Measurements from ENCODE around the gene PARP3.
A peak's percentile ranks its signal among the peaks of the same experiment; 100 is the strongest.

Gene PARP3

DNA sequence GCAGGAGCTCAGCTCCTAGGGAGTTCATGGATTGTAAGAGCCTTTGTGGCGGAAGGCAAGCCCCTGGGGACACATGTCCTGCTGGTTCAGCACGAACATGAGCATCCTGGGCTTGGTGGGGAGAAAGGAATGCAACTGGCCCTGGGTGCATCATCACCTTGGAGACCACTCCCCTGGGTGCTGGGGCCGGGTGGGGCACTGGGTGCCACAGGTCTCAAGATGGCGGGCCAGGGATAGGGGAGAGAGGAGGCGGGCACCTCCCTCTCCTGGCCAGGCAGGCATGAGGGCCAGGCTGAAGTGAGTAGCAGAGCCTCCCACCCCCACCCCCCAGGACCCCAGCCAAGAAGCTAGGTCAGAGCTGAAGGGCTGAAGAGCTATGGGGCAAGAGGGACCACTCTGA lies 24.3 kb downstream of the PARP3 start:
- H3K27ac ChIP-seq (ENCODE audit: low read depth, low read length): no peak overlapping the region
- peak overlapping the region in 3 of 5 donors; percentile 76 to 89 (median 84) for H3K9ac ChIP-seq (ENCODE audit: low read length in 5 of 5)
- H3K27me3 ChIP-seq (ENCODE audit: control insufficient read depth in 5 of 5, insufficient read depth in 4 of 5, low read length in 5 of 5): no peaks in the 10 kb centered on the region
- no peaks in the 10 kb centered on the region for H3K9me3 ChIP-seq (ENCODE audit: control insufficient read depth in 5 of 5, low read length in 5 of 5)
- H3K4me1 ChIP-seq (ENCODE audit: control insufficient read depth in 5 of 5, insufficient read depth in 5 of 5, low read length in 5 of 5): peaks cover 2 to 32% (median 25%) of the 10 kb centered on the region in 5 donors
- H3K36me3 ChIP-seq (ENCODE audit: control insufficient read depth in 5 of 5, insufficient read depth in 5 of 5, low read length in 5 of 5): peaks cover 0 to 8% (median 1%) of the 10 kb centered on the region in 5 donors
- peak overlapping the region; percentile 73 to 85 (median 80) for H3K4me3 ChIP-seq (ENCODE audit: low read depth in 1 of 5, low read length in 5 of 5)

GRCh38 chr3:51966922-51967383 lies 24.8 kb downstream of the PARP3 start:
- Histone ChIP-seq H3K9me3 (ENCODE audit: control insufficient read depth in 5 of 5, low read length in 5 of 5) (no peaks in the 10 kb centered on the region), H3K27ac (ENCODE audit: low read depth, low read length) (no peak overlapping the region), H3K9ac (ENCODE audit: low read length in 5 of 5) (peak overlapping the region; percentile 56 to 89 (median 76)), H3K4me1 (ENCODE audit: control insufficient read depth in 5 of 5, insufficient read depth in 5 of 5, low read length in 5 of 5) (peaks cover 2 to 32% (median 25%) of the 10 kb centered on the region in 5 donors), H3K27me3 (ENCODE audit: control insufficient read depth in 5 of 5, insufficient read depth in 4 of 5, low read length in 5 of 5) (no peaks in the 10 kb centered on the region), H3K36me3 (ENCODE audit: control insufficient read depth in 5 of 5, insufficient read depth in 5 of 5, low read length in 5 of 5) (peaks cover 0 to 9% (median 2%) of the 10 kb centered on the region in 5 donors), H3K4me3 (ENCODE audit: low read depth in 1 of 5, low read length in 5 of 5) (peak overlapping the region; percentile 73 to 85 (median 80))

DNA sequence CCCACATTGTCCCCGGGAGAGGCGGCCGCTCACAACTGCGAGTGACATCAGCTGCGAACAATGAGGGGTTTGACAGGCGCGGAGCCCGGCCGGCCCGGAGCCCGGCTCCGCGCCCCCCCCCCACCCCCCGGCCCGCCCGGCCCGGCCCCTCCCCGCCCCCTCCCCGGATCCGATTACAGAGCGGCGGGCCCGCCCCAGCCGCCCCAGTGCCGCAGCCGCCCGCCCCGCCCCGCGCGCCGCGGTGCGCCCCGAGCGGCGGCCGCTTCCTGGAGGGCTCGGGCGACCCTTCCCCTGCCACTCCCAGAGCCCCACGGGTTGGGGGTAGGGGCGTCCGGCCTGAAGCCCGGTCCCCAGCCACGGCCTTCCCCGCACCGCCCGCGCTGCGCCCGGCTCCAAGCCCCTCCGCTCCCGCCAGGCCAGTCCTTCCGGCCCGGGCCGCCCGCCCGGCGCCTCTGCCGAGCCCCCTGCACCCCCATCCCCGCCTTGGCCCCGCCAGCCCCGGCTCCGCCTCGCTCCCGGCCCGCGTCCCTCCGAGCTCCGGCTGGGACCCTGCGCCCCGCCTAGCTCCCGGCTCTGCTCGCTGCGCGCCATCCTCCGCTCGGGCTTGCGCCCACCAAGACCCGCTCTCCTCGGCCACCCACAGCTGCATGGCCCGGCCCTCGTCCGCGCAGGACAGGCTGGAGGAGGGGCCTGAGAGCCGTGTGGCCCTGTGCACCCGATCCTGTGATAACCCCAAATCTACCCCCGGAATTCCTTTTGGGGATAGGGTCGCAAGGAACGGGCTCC lies 25.4 kb downstream of the PARP3 start, which contains the start of gene PCBP4:
TSS of gene PCBP4 (minus strand) at position 71 of the 786 bp plus-strand sequence. CDS start 6,214 bp downstream, outside the sequence.
- Histone ChIP-seq H3K9me3 (ENCODE audit: control insufficient read depth in 5 of 5, low read length in 5 of 5) (no peaks in the 10 kb centered on the region), H3K27me3 (ENCODE audit: control insufficient read depth in 5 of 5, insufficient read depth in 4 of 5, low read length in 5 of 5) (no peaks in the 10 kb centered on the region), H3K9ac (ENCODE audit: low read length in 5 of 5) (peak within 1 kb of the TSS; percentile 56 to 89 (median 76)), H3K36me3 (ENCODE audit: control insufficient read depth in 5 of 5, insufficient read depth in 5 of 5, low read length in 5 of 5) (peaks cover 0 to 9% (median 2%) of the 10 kb centered on the region in 5 donors), H3K4me3 (ENCODE audit: low read depth in 1 of 5, low read length in 5 of 5) (peak within 1 kb of the TSS; percentile 73 to 85 (median 80)), H3K27ac (ENCODE audit: low read depth, low read length) (peak within 1 kb of the TSS; percentile 69), H3K4me1 (ENCODE audit: control insufficient read depth in 5 of 5, insufficient read depth in 5 of 5, low read length in 5 of 5) (peaks cover 2 to 30% (median 25%) of the 10 kb centered on the region in 5 donors)

GRCh38 chr3:51968170-51968775 lies 26.1 kb downstream of the PARP3 start:
- peak overlapping the region; percentile 62 to 81 (median 69) for H3K4me3 ChIP-seq (ENCODE audit: low read depth in 1 of 5, low read length in 5 of 5)
- H3K9me3 ChIP-seq (ENCODE audit: control insufficient read depth in 5 of 5, low read length in 5 of 5): no peaks in the 10 kb centered on the region
- H3K27ac ChIP-seq (ENCODE audit: low read depth, low read length): peak overlapping the region; percentile 69

GRCh38 chr3:51968883-51969678 lies 26.9 kb downstream of the PARP3 start:
- Histone ChIP-seq H3K9ac (ENCODE audit: low read length in 5 of 5) (no peak overlapping the region), H3K27ac (ENCODE audit: low read depth, low read length) (no peak overlapping the region)

More at GRCh38 chr3:51968170-51968775, 26.1 kb downstream of the PARP3 start:
- H3K36me3 ChIP-seq (ENCODE audit: control insufficient read depth in 5 of 5, insufficient read depth in 5 of 5, low read length in 5 of 5): peaks cover 0 to 9% (median 2%) of the 10 kb centered on the region in 5 donors
- peaks cover 2 to 33% (median 25%) of the 10 kb centered on the region in 5 donors for H3K4me1 ChIP-seq (ENCODE audit: control insufficient read depth in 5 of 5, insufficient read depth in 5 of 5, low read length in 5 of 5)
- H3K9ac ChIP-seq (ENCODE audit: low read length in 5 of 5): peak overlapping the region in 3 of 5 donors; percentile 59 to 78 (median 76)
- no peaks in the 10 kb centered on the region for H3K27me3 ChIP-seq (ENCODE audit: control insufficient read depth in 5 of 5, insufficient read depth in 4 of 5, low read length in 5 of 5)

GRCh38 chr3:51969841-51970240 lies 27.7 kb downstream of the PARP3 start:
- Histone ChIP-seq H3K9ac (ENCODE audit: low read length in 5 of 5) (no peak overlapping the region), H3K27me3 (ENCODE audit: control insufficient read depth in 5 of 5, insufficient read depth in 4 of 5, low read length in 5 of 5) (no peaks in the 10 kb centered on the region), H3K4me1 (ENCODE audit: control insufficient read depth in 5 of 5, insufficient read depth in 5 of 5, low read length in 5 of 5) (peaks cover 6 to 49% (median 40%) of the 10 kb centered on the region in 5 donors), H3K27ac (ENCODE audit: low read depth, low read length) (no peak overlapping the region), H3K4me3 (ENCODE audit: low read depth in 1 of 5, low read length in 5 of 5) (no peak overlapping the region), H3K9me3 (ENCODE audit: control insufficient read depth in 5 of 5, low read length in 5 of 5) (no peaks in the 10 kb centered on the region), H3K36me3 (ENCODE audit: control insufficient read depth in 5 of 5, insufficient read depth in 5 of 5, low read length in 5 of 5) (peaks cover 0 to 9% (median 2%) of the 10 kb centered on the region in 5 donors)

More at GRCh38 chr3:51968883-51969678, 26.9 kb downstream of the PARP3 start:
- Histone ChIP-seq H3K4me3 (ENCODE audit: low read depth in 1 of 5, low read length in 5 of 5) (no peak overlapping the region), H3K27me3 (ENCODE audit: control insufficient read depth in 5 of 5, insufficient read depth in 4 of 5, low read length in 5 of 5) (no peaks in the 10 kb centered on the region), H3K4me1 (ENCODE audit: control insufficient read depth in 5 of 5, insufficient read depth in 5 of 5, low read length in 5 of 5) (peaks cover 2 to 41% (median 32%) of the 10 kb centered on the region in 5 donors), H3K9me3 (ENCODE audit: control insufficient read depth in 5 of 5, low read length in 5 of 5) (no peaks in the 10 kb centered on the region), H3K36me3 (ENCODE audit: control insufficient read depth in 5 of 5, insufficient read depth in 5 of 5, low read length in 5 of 5) (peaks cover 0 to 9% (median 2%) of the 10 kb centered on the region in 5 donors)

DNA sequence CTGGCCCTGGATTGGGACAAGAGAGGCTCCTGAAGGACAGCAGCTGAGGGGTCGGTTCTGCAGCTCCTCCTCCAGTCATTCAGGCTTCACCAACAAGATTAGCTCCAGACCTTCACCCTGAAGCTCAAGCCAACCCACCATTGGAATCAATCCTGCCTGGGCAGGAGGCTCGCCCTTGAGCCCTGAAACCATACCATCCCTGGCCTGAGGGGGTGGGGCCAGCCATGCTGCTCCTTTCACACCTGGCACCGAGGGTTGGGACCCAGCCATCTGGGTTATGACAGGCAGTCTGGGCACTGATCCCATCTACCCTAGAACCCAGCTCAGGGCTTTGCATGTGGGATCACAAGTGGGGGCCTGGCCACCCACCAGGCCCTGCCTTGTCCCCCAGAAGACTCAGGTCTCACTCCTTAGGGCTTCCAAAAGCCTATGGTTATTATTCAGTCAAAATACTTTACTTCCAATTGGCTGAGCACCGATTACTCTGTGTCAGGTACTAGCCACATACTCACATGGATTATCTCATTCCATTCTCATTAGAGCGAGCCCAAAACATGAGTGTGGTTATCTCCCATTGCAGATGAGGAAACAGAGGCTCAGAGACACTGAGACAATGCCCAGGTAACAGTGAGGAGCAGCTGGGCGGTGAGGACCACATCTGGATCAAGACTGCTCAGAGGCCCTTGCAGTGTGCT lies 28.6 kb downstream of the PARP3 start:
- Histone ChIP-seq H3K9ac (ENCODE audit: low read length in 5 of 5) (peak overlapping the region in 1 of 5 donors; percentile 47), H3K27ac (ENCODE audit: low read depth, low read length) (no peak overlapping the region), H3K9me3 (ENCODE audit: control insufficient read depth in 5 of 5, low read length in 5 of 5) (no peaks in the 10 kb centered on the region), H3K36me3 (ENCODE audit: control insufficient read depth in 5 of 5, insufficient read depth in 5 of 5, low read length in 5 of 5) (peaks cover 0 to 9% (median 2%) of the 10 kb centered on the region in 5 donors), H3K27me3 (ENCODE audit: control insufficient read depth in 5 of 5, insufficient read depth in 4 of 5, low read length in 5 of 5) (no peaks in the 10 kb centered on the region), H3K4me3 (ENCODE audit: low read depth in 1 of 5, low read length in 5 of 5) (no peak overlapping the region), H3K4me1 (ENCODE audit: control insufficient read depth in 5 of 5, insufficient read depth in 5 of 5, low read length in 5 of 5) (peaks cover 6 to 53% (median 46%) of the 10 kb centered on the region in 5 donors)

- Histone ChIP-seq H3K27me3 (ENCODE audit: control insufficient read depth in 5 of 5, insufficient read depth in 4 of 5, low read length in 5 of 5) (no peaks in the 10 kb centered on the region), H3K27ac (ENCODE audit: low read depth, low read length) (no peak overlapping the region), H3K36me3 (ENCODE audit: control insufficient read depth in 5 of 5, insufficient read depth in 5 of 5, low read length in 5 of 5) (peaks cover 0 to 9% (median 2%) of the 10 kb centered on the region in 5 donors), H3K4me3 (ENCODE audit: low read depth in 1 of 5, low read length in 5 of 5) (no peak overlapping the region), H3K9ac (ENCODE audit: low read length in 5 of 5) (peak overlapping the region in 1 of 5 donors; percentile 47), H3K4me1 (ENCODE audit: control insufficient read depth in 5 of 5, insufficient read depth in 5 of 5, low read length in 5 of 5) (peaks cover 6 to 52% (median 44%) of the 10 kb centered on the region in 5 donors), H3K9me3 (ENCODE audit: control insufficient read depth in 5 of 5, low read length in 5 of 5) (no peaks in the 10 kb centered on the region)
These were observed 29.2 kb downstream of the PARP3 start for GRCh38 chr3:51971350-51971749.
